Calu3 (cell line): Measurements from ENCODE around the gene NUDT8. TPM values are rescaled to one million over a fixed set of nuclear protein-coding genes. Genes with fewer than 3 reads are reported as not detected.
"Not testable (repeated sequence)": the region's sequence is repeated elsewhere in the genome, so short reads cannot be mapped to it uniquely, and the experiment has no call there.

ENCODE experiments used
- BruUV-seq: library from RNA; stranded (reverse); fragments of 400-500 nt; replicated peaks from 2 replicates; lab custom pipeline; 2021; lab: Mats Ljungman, UMichigan
- CTCF ChIA-PET: fragments of 300-600 bp; sonication (Branson Sonifier 250); formaldehyde crosslinking; loops from one replicate; lab custom pipeline; 2022; ENCODE audit warnings: antibody characterized with exemption; lab: Charles Lee
- DNase-seq: peaks from one replicate; pipeline ENCODE4 v3.0.0; 2022
- H3K27ac Mint-ChIP-seq: one replicate; pipeline ENCODE4 v1.8.0; 2022; ENCODE audit warnings: mixed read lengths; ENCODE audit not compliant: unreplicated experiment
- H3K27me3 Mint-ChIP-seq: one replicate; pipeline ENCODE4 v1.8.0; 2022; ENCODE audit warnings: mixed read lengths; ENCODE audit not compliant: unreplicated experiment
- H3K36me3 Mint-ChIP-seq: one replicate; pipeline ENCODE4 v1.8.0; 2022; ENCODE audit warnings: mild to moderate bottlenecking, moderate library complexity, mixed read lengths; ENCODE audit not compliant: insufficient read depth, unreplicated experiment
- H3K4me1 Mint-ChIP-seq: one replicate; pipeline ENCODE4 v1.8.0; 2022; ENCODE audit warnings: mild to moderate bottlenecking, low read depth, mixed read lengths; ENCODE audit not compliant: unreplicated experiment
- H3K4me3 Mint-ChIP-seq: one replicate; pipeline ENCODE4 v1.8.0; 2022; ENCODE audit warnings: mild to moderate bottlenecking, low read depth, moderate library complexity, mixed read lengths; ENCODE audit not compliant: unreplicated experiment
- H3K9me3 Mint-ChIP-seq: one replicate; pipeline ENCODE4 v1.8.0; 2022; ENCODE audit warnings: low read depth, mixed read lengths; ENCODE audit not compliant: unreplicated experiment
- CTCF ChIP-seq: fragments of 200-600 bp; IDR thresholded peaks from one replicate; pipeline ENCODE4 v1.8.0; 2022; ENCODE audit warnings: antibody characterized with exemption; ENCODE audit not compliant: unreplicated experiment
- intact Hi-C: fragments of 100-400 bp; cut with micrococcal nuclease; formaldehyde crosslinking; loops from one replicate; pipeline ENCODE4 v1.10.0; 2022; ENCODE audit not compliant: unreplicated experiment
- total RNA-seq: library from RNA; stranded (reverse); gene quantifications from 2 replicates; pipeline ENCODE4 v1.2.3, GENCODE V29; 2022

NUDT8 gene
- total RNA-seq, 1 experiment from 2014 or later, result 9.7 TPM

- intact Hi-C loops, result no loop called here
- no TSS peak for BruUV-seq
Measured at GRCh38 chr11:67605231-67606011, 24.3 kb downstream of the NUDT8 start.

GRCh38 chr11:67604815-67605214 lies 24.9 kb downstream of the NUDT8 start:
- CTCF ChIA-PET, result no interaction called here
- H3K4me1 Mint-ChIP-seq, result peaks cover 10% of the 10 kb centered on the region
- no TSS peak for BruUV-seq
- H3K27me3 Mint-ChIP-seq, result peaks cover 24% of the 10 kb centered on the region
- intact Hi-C loops, result no loop called here
- peak overlapping the region; percentile 6 for H3K4me3 Mint-ChIP-seq
- no peak for TF ChIP-seq CTCF
- H3K9me3 Mint-ChIP-seq, result peaks cover 3% of the 10 kb centered on the region
- peaks cover 40% of the 10 kb centered on the region for H3K36me3 Mint-ChIP-seq
- DNase-seq, result no peak
- H3K27ac Mint-ChIP-seq, result no peak overlapping the region

More at GRCh38 chr11:67605231-67606011, 24.3 kb downstream of the NUDT8 start:
- no peak for DNase-seq
- Mint-ChIP-seq H3K4me3 (peak overlapping the region; percentile 86), H3K27ac (no peak overlapping the region), H3K4me1 (peaks cover 10% of the 10 kb centered on the region), H3K9me3 (peaks cover 3% of the 10 kb centered on the region), H3K36me3 (peaks cover 40% of the 10 kb centered on the region), H3K27me3 (peaks cover 18% of the 10 kb centered on the region)
- CTCF ChIA-PET, result no interaction called here
- TF ChIP-seq CTCF, result no peak

- H3K9me3 Mint-ChIP-seq, DNase-seq, H3K27ac Mint-ChIP-seq, intact Hi-C loops, CTCF ChIA-PET, BruUV-seq: not testable (repeated sequence)
- H3K27me3 Mint-ChIP-seq, result peaks cover 26% of the 10 kb centered on the region
- peak overlapping the region; percentile 6 for H3K4me3 Mint-ChIP-seq
- peaks cover 10% of the 10 kb centered on the region for H3K4me1 Mint-ChIP-seq
- peaks cover 36% of the 10 kb centered on the region for H3K36me3 Mint-ChIP-seq
Measured at GRCh38 chr11:67604119-67604518, 25.6 kb downstream of the NUDT8 start.

- Mint-ChIP-seq H3K27me3 (peaks cover 26% of the 10 kb centered on the region), H3K27ac (no peak overlapping the region), H3K4me3 (no peak overlapping the region), H3K4me1 (peaks cover 9% of the 10 kb centered on the region), H3K36me3 (peaks cover 10% of the 10 kb centered on the region), H3K9me3 (peaks cover 3% of the 10 kb centered on the region)
- TF ChIP-seq CTCF, result no peak
- no peak for DNase-seq
- BruUV-seq, result no TSS peak
- intact Hi-C loops, result no loop called here
- CTCF ChIA-PET, result interaction anchor here (0.7 kb wide), 1 partner anchor 45 kb away, joined by 7 read pairs; no protein-coding TSS in a partner anchor
Measured at GRCh38 chr11:67601098-67601497, 28.6 kb downstream of the NUDT8 start.
